GM10266 (cell line): ENCODE results near the gene KRTAP12-3.
"Not testable (repeated sequence)": the region's sequence is repeated elsewhere in the genome, so short reads cannot be mapped to it uniquely, and the experiment has no call there.

Experiments used
- DNase-seq: peaks from one replicate; pipeline ENCODE4 v3.0.0; 2012; ENCODE audit errors: extremely low spot score
- CTCF ChIP-seq: IDR thresholded peaks from 2 replicates; pipeline ENCODE4 v1.5.1; 2012; ENCODE audit warnings: mild to moderate bottlenecking, low read depth; ENCODE audit not compliant: control insufficient read depth, insufficient read depth; ENCODE audit errors: missing control alignments

The KRTAP12-3 gene

GRCh38 chr21:44657635-44658540 is at the start of gene KRTAP12-3:
TSS of gene KRTAP12-3 (plus strand) at chr21:44657932. CDS start at chr21:44657980, 48 bp downstream.
- no peak for TF ChIP-seq CTCF
- no peak for DNase-seq

- DNase-seq, result no peak
- no peak for TF ChIP-seq CTCF
These were observed 48.5 kb upstream of the KRTAP12-3 start for GRCh38 chr21:44609193-44609592.

GRCh38 chr21:44610157-44610843 is 47.4 kb upstream of the KRTAP12-3 start:
- not testable (repeated sequence) for DNase-seq

GRCh38 chr21:44611551-44611950 is 46.2 kb upstream of the KRTAP12-3 start:
- no peak for DNase-seq
- TF ChIP-seq CTCF, result no peak

GRCh38 chr21:44612029-44612486 is 45.7 kb upstream of the KRTAP12-3 start, which contains the start of gene KRTAP10-8:
TSS of gene KRTAP10-8 (plus strand) at chr21:44612079. CDS start at chr21:44612101, 22 bp downstream.
- TF ChIP-seq CTCF, result no peak
- DNase-seq, result no peak

- TF ChIP-seq CTCF, result no peak
- no peak for DNase-seq
These were observed 45.0 kb upstream of the KRTAP12-3 start for GRCh38 chr21:44612669-44613229.

GRCh38 chr21:44613386-44614155 is 44.2 kb upstream of the KRTAP12-3 start:
- no peak for DNase-seq
- TF ChIP-seq CTCF, result no peak
